NCI-H2196 (cell line): ENCODE data around the gene MAD2L2.

Experiments used
- DNase-seq: peaks from one replicate; lab custom pipeline; 2025; ENCODE audit not compliant: unreplicated experiment; lab: John Stamatoyannopoulos, UW

The MAD2L2 gene

GRCh38 chr1:11681071-11681771 is at the start of gene MAD2L2:
Gene MAD2L2 (minus strand): TSS chr1:11681148. CDS start chr1:11680601, 547 bp downstream.
- DNase-seq, result peak; percentile 91

- no peak for DNase-seq
These were observed 49.5 kb upstream of the MAD2L2 start for GRCh38 chr1:11730429-11730891.

- DNase-seq, result no peak
These were observed 48.8 kb upstream of the MAD2L2 start for GRCh38 chr1:11729498-11730428.

GRCh38 chr1:11729155-11729497 is 48.2 kb upstream of the MAD2L2 start:
- no peak for DNase-seq

GRCh38 chr1:11728126-11728806 is 47.3 kb upstream of the MAD2L2 start:
- no peak for DNase-seq

- DNase-seq, result no peak
These were observed 46.2 kb upstream of the MAD2L2 start for GRCh38 chr1:11727119-11727518.

GRCh38 chr1:11725616-11726015 is 44.7 kb upstream of the MAD2L2 start:
- DNase-seq, result no peak

GRCh38 chr1:11722538-11722937 is 41.6 kb upstream of the MAD2L2 start:
- DNase-seq, result no peak

- DNase-seq, result no peak
These were observed 40.4 kb upstream of the MAD2L2 start for GRCh38 chr1:11721311-11721710.

- no peak for DNase-seq
These were observed 39.6 kb upstream of the MAD2L2 start for GRCh38 chr1:11720525-11720924.

GRCh38 chr1:11720033-11720376 is 39.1 kb upstream of the MAD2L2 start:
- DNase-seq, result no peak

- peak; percentile 62 for DNase-seq
These were observed 38.5 kb upstream of the MAD2L2 start for GRCh38 chr1:11719313-11720032.

- no peak for DNase-seq
These were observed 34.1 kb upstream of the MAD2L2 start for GRCh38 chr1:11714831-11715575.

- no peak for DNase-seq
These were observed 32.1 kb upstream of the MAD2L2 start for GRCh38 chr1:11713095-11713494.

- DNase-seq, result no peak
These were observed 31.3 kb upstream of the MAD2L2 start for GRCh38 chr1:11712285-11712684.

GRCh38 chr1:11711490-11711889 is 30.5 kb upstream of the MAD2L2 start:
- DNase-seq, result no peak

- no peak for DNase-seq
These were observed 27.8 kb upstream of the MAD2L2 start for GRCh38 chr1:11708554-11709350.

GRCh38 chr1:11707621-11708276 is 26.8 kb upstream of the MAD2L2 start:
- DNase-seq, result peak; percentile 24

GRCh38 chr1:11706292-11706691 is 25.3 kb upstream of the MAD2L2 start:
- DNase-seq, result no peak
